ENCODE data around the gene USP38. TPM values are rescaled to one million over a fixed set of nuclear protein-coding genes. Genes with fewer than 3 reads are reported as not detected.

Gene USP38
- total and polyA plus RNA-seq, 10 donors = 4.2 to 37.3 (median 25.1) TPM

- Histone ChIP-seq H3K36me3 (no peaks in the 10 kb centered on the region), H3K27ac (no peak overlapping the region), H3K4me3 (no peak overlapping the region), H3K27me3 (replicated peaks in 1 of 7) (no peaks in the 10 kb centered on the region), H3K9me3 (no peaks in the 10 kb centered on the region), H3K4me1 (no peaks in the 10 kb centered on the region)
- no peak for TF ChIP-seq POLR2A (IDR thresholded peaks at IDR 0.05)
- TF ChIP-seq, protein P1, sequence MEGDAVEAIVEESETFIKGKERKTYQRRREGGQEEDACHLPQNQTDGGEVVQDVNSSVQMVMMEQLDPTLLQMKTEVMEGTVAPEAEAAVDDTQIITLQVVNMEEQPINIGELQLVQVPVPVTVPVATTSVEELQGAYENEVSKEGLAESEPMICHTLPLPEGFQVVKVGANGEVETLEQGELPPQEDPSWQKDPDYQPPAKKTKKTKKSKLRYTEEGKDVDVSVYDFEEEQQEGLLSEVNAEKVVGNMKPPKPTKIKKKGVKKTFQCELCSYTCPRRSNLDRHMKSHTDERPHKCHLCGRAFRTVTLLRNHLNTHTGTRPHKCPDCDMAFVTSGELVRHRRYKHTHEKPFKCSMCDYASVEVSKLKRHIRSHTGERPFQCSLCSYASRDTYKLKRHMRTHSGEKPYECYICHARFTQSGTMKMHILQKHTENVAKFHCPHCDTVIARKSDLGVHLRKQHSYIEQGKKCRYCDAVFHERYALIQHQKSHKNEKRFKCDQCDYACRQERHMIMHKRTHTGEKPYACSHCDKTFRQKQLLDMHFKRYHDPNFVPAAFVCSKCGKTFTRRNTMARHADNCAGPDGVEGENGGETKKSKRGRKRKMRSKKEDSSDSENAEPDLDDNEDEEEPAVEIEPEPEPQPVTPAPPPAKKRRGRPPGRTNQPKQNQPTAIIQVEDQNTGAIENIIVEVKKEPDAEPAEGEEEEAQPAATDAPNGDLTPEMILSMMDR (IDR thresholded peaks at IDR 0.05 in 8 of 11, conservative IDR thresholded peaks at IDR 0.05 in 3 of 11) = no peak
- TF ChIP-seq POLR2AphosphoS5 (IDR thresholded peaks at IDR 0.05) = no peak
- intact Hi-C loops (cut with DNase I; ENCODE audit: low total_unique reads) = no loop called here
- no peak for DNase-seq
- WGBS, 5 donors = 89 to 97% (median 91%) methylated on average over 3 of the region's 3 CpGs
These were observed 67.8 kb downstream of the USP38 start for GRCh38 chr4:143252478-143252877.

DNA sequence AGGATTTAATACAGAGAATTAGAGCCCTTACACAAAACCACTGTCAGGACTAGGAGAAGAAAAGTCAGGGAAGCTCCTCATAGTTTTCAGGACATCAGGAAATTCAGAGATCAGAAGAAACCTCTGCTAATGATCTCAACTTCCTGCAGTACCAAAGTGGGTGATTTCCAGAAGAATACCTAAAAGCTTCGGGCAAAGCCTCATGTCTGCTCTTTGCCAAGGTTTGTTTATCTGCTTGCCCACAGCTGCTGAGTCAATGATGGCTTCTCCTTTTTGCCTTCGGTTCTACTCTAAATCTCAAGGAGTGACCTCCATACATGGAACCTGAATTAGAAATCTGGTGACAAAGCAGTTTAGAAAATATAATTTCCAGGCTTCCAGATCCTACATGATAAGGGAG, 68.4 kb downstream of the USP38 start:
- H3K36me3 ChIP-seq = no peaks in the 10 kb centered on the region
- H3K4me3 ChIP-seq = no peak overlapping the region
- H3K27me3 ChIP-seq (replicated peaks in 1 of 7) = no peaks in the 10 kb centered on the region
- WGBS, 5 donors = 24 to 38% (median 27%) methylated on average over 2 of the region's 2 CpGs
- H3K9me3 ChIP-seq = no peaks in the 10 kb centered on the region
- intact Hi-C loops (cut with DNase I; ENCODE audit: low total_unique reads) = no loop called here
- TF ChIP-seq, protein P1 (IDR thresholded peaks at IDR 0.05 in 8 of 11, conservative IDR thresholded peaks at IDR 0.05 in 3 of 11) = no peak
- TF ChIP-seq POLR2AphosphoS5 (IDR thresholded peaks at IDR 0.05) (no peak), POLR2A (IDR thresholded peaks at IDR 0.05) (no peak)
- H3K4me1 ChIP-seq = no peaks in the 10 kb centered on the region
- no peak overlapping the region for H3K27ac ChIP-seq
- DNase-seq = no peak

GRCh38 chr4:143254491-143255226, 69.9 kb downstream of the USP38 start:
- no peak overlapping the region for H3K4me3 ChIP-seq
- H3K9me3 ChIP-seq = no peaks in the 10 kb centered on the region
- WGBS, 5 donors = 82 to 93% (median 89%) methylated on average over 5 of the region's 5 CpGs
- no peak for TF ChIP-seq POLR2A (IDR thresholded peaks at IDR 0.05)
- TF ChIP-seq, protein P1 (IDR thresholded peaks at IDR 0.05 in 8 of 11, conservative IDR thresholded peaks at IDR 0.05 in 3 of 11) = no peak
- no peak for DNase-seq
- intact Hi-C loops (cut with DNase I; ENCODE audit: low total_unique reads) = no loop called here
- no peaks in the 10 kb centered on the region for H3K36me3 ChIP-seq
- no peaks in the 10 kb centered on the region for H3K27me3 ChIP-seq (replicated peaks in 1 of 7)
- H3K4me1 ChIP-seq = no peaks in the 10 kb centered on the region
- H3K27ac ChIP-seq = no peak overlapping the region

GRCh38 chr4:143256456-143256855, 71.7 kb downstream of the USP38 start:
- Histone ChIP-seq H3K27ac (no peak overlapping the region), H3K4me1 (no peaks in the 10 kb centered on the region), H3K4me3 (no peak overlapping the region), H3K36me3 (no peaks in the 10 kb centered on the region), H3K9me3 (no peaks in the 10 kb centered on the region), H3K27me3 (replicated peaks in 1 of 7) (no peaks in the 10 kb centered on the region)
- WGBS, 5 donors = 53 to 68% (median 63%) methylated on average over 2 of the region's 2 CpGs
- intact Hi-C loops (cut with DNase I; ENCODE audit: low total_unique reads) = no loop called here
- TF ChIP-seq, protein P1 (IDR thresholded peaks at IDR 0.05 in 8 of 11, conservative IDR thresholded peaks at IDR 0.05 in 3 of 11) = no peak
- TF ChIP-seq POLR2A (IDR thresholded peaks at IDR 0.05) (no peak), POLR2AphosphoS5 (IDR thresholded peaks at IDR 0.05) (no peak)
- DNase-seq = no peak
